ENCODE measurements around the gene SIDT2. TPM values are rescaled to one million over a fixed set of nuclear protein-coding genes. Genes with fewer than 3 reads are reported as not detected.
A peak's percentile ranks its signal among the peaks of the same experiment; 100 is the strongest.

Gene SIDT2
- total and polyA plus RNA-seq, 2 of the 13 experiments (the other 11 are each of a cell fraction or from before 2014, with no cell fraction given), result 11.5 to 28.0 TPM

DNA sequence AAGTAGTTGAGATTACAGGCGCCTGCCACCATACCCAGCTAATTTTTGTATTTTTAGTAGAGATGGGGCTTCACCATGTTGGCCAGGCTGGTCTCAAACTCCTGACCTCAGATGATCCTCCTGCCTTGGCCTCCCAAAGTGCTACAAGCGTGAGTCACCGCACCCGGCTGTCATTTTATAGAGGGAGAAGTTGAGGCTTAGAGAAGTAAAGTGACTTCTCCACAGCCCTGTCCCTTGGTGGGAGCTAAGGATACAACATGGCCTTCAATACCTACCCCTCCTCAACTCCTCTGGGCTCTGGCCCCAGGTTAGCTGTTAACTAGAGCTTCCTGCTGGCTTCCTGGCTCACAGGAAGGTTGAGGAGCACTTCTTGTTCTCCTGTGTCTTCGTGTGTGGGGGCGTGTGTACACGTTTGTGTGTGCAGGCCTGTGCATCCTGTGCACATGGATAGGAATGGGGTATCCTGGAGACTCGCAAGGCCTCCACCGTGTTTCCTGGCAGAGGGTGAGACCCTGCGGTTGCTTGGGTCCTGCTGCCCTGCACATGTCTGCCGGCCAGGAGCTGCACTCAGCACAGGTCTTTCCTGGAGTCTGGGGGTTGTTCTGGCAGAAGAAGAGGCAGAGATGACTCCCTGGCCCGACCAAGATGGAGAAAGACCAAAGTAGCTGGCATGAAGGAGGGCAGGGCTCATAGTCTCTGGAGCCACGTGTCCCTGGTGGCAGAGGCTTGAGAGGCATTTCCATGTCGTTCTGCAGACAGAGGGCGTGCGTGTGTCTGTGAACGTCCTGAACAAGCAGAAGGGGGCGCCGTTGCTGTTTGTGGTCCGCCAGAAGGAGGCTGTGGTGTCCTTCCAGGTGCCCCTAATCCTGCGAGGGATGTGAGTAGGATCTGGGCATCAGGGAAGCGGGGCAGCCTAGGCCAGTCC is 2.4 kb downstream of the SIDT2 start (continued):
- TF ChIP-seq ZNF691 (CRISPR knock-in tag; IDR thresholded peaks at IDR 0.05; ENCODE audit: borderline replicate concordance, low read depth) (no peak), ZNF556 (CRISPR knock-in tag; IDR thresholded peaks at IDR 0.05; ENCODE audit: borderline replicate concordance) (no peak), RBM39 (IDR thresholded peaks at IDR 0.05; ENCODE audit: low read depth, low read length, poor library complexity, severe bottlenecking) (no peak), ZNF607 (CRISPR knock-in tag; IDR thresholded peaks at IDR 0.05; ENCODE audit: borderline replicate concordance) (no peak), ZFP37 (CRISPR knock-in tag; IDR thresholded peaks at IDR 0.05; ENCODE audit: borderline replicate concordance) (no peak), RNF2 (conservative IDR thresholded peaks at IDR 0.05; ENCODE audit: low read depth) (no peak), ZNF788 (CRISPR knock-in tag; IDR thresholded peaks at IDR 0.05; ENCODE audit: borderline replicate concordance) (no peak; the same call in 1 of the 2 replicates), FOXK1 (CRISPR knock-in tag; IDR thresholded peaks at IDR 0.05; ENCODE audit: borderline replicate concordance, low read depth) (no peak), ZNF574 (CRISPR knock-in tag; IDR thresholded peaks at IDR 0.05) (no peak), MTF2 (CRISPR knock-in tag; IDR thresholded peaks at IDR 0.05; ENCODE audit: borderline replicate concordance) (no peak), BORCS8-MEF2B (CRISPR knock-in tag; IDR thresholded peaks at IDR 0.05) (0 out of 2 replicates have a peak, but pooled peaks have one; percentile 15), NR1H2 (CRISPR knock-in tag; IDR thresholded peaks at IDR 0.05; ENCODE audit: borderline replicate concordance, low read depth) (no peak), MYC (CRISPR knock-in tag; IDR thresholded peaks at IDR 0.05; ENCODE audit: borderline replicate concordance) (peak; percentile 74; the same call in 1 of the 2 replicates)
- TF ChIP-seq, protein P1, sequence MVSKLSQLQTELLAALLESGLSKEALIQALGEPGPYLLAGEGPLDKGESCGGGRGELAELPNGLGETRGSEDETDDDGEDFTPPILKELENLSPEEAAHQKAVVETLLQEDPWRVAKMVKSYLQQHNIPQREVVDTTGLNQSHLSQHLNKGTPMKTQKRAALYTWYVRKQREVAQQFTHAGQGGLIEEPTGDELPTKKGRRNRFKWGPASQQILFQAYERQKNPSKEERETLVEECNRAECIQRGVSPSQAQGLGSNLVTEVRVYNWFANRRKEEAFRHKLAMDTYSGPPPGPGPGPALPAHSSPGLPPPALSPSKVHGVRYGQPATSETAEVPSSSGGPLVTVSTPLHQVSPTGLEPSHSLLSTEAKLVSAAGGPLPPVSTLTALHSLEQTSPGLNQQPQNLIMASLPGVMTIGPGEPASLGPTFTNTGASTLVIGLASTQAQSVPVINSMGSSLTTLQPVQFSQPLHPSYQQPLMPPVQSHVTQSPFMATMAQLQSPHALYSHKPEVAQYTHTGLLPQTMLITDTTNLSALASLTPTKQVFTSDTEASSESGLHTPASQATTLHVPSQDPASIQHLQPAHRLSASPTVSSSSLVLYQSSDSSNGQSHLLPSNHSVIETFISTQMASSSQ (IDR thresholded peaks at IDR 0.05; ENCODE audit: low read depth), result no peak
- TF ChIP-seq, protein P1 (CRISPR knock-in tag; IDR thresholded peaks at IDR 0.05; ENCODE audit: borderline replicate concordance), result no peak

Measured in HepG2 (cell line).